ENCODE measurements around the gene BTLA. TPM values are rescaled to one million over a fixed set of nuclear protein-coding genes. Genes with fewer than 3 reads are reported as not detected.
A peak's percentile ranks its signal among the peaks of the same experiment; 100 is the strongest.

The BTLA gene
- polyA plus RNA-seq, 1 donor from 2014 or later: not detected

DNA sequence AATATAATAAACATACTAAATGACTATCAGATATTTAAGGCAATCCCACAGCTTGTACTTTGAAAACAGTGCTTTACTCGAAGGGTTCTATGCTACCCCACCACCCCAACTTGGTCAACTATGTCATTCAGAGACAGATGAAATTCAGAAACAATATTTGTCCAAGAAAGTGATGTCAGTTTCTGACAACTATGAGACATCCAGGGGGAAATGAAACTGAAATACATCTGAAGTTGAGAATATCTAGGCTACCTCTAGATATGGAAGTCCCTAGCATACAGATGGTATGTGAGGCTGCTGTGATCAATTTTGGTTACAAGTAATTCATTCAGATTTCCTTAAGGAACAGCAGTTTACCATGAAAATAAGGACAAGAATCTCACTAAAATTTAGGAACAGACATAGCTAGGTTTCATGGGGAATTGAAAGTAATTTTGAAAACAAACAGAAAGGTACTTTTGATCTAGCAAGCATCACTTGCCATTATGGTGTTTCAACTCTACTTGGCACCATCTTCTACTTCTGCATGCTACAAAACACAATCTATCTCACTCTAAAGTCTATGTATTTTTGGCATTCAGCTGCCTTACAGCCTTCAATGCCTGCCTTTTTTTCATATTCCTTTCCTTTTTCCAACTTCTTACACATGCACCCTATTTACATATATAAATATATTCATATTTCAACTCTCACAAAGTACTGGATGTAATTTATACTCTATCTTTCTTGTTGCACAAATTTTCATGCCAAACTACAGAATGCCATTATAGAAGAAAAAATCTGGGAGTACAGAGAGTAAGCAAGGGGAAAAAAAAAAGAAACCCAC, 40.8 kb upstream of the BTLA start:
- Histone ChIP-seq H3K9me3 (ENCODE audit: low read length) (no peaks in the 10 kb centered on the region), H3K79me2 (replicated peaks; ENCODE audit: insufficient read depth, low read length) (no peaks in the 10 kb centered on the region)

GRCh38 chr3:112531358-112531781, 32.1 kb upstream of the BTLA start:
- no peaks in the 10 kb centered on the region for H4K20me1 ChIP-seq (ENCODE audit: insufficient read depth)
- no peaks in the 10 kb centered on the region for H3K36me3 ChIP-seq (ENCODE audit: insufficient read depth, low read length)
- TF ChIP-seq MXI1 (conservative IDR thresholded peaks at IDR 0.05; ENCODE audit: poor library complexity, severe bottlenecking) (no peak), SMC3 (conservative IDR thresholded peaks at IDR 0.05; ENCODE audit: poor library complexity) (peak; percentile 78), RAD21 (conservative IDR thresholded peaks at IDR 0.05) (peak; percentile 64)
- TF ChIP-seq, protein P1, sequence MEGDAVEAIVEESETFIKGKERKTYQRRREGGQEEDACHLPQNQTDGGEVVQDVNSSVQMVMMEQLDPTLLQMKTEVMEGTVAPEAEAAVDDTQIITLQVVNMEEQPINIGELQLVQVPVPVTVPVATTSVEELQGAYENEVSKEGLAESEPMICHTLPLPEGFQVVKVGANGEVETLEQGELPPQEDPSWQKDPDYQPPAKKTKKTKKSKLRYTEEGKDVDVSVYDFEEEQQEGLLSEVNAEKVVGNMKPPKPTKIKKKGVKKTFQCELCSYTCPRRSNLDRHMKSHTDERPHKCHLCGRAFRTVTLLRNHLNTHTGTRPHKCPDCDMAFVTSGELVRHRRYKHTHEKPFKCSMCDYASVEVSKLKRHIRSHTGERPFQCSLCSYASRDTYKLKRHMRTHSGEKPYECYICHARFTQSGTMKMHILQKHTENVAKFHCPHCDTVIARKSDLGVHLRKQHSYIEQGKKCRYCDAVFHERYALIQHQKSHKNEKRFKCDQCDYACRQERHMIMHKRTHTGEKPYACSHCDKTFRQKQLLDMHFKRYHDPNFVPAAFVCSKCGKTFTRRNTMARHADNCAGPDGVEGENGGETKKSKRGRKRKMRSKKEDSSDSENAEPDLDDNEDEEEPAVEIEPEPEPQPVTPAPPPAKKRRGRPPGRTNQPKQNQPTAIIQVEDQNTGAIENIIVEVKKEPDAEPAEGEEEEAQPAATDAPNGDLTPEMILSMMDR (IDR thresholded peaks at IDR 0.05; ENCODE audit: poor library complexity, severe bottlenecking): peak; percentile 68
- no peaks in the 10 kb centered on the region for H3K79me2 ChIP-seq (replicated peaks; ENCODE audit: insufficient read depth, low read length)
- no peaks in the 10 kb centered on the region for H3K27me3 ChIP-seq (ENCODE audit: insufficient read depth, low read depth, low read length)
- no peak overlapping the region for H3K4me2 ChIP-seq (ENCODE audit: low read length)
- H3F3A ChIP-seq (ENCODE audit: insufficient read depth, low read length, poor library complexity, severe bottlenecking): no peaks in the 10 kb centered on the region
- no peak overlapping the region for H3K4me3 ChIP-seq (ENCODE audit: low read length)
- H3K9ac ChIP-seq (ENCODE audit: low read length): no peak overlapping the region
- H3K27ac ChIP-seq (ENCODE audit: low read length): no peak overlapping the region
- no peaks in the 10 kb centered on the region for H3K9me3 ChIP-seq (ENCODE audit: low read length)
- no peaks in the 10 kb centered on the region for H3K9me2 ChIP-seq (ENCODE audit: insufficient read depth, low read length)
- no peak overlapping the region for H2AFZ ChIP-seq (ENCODE audit: low read depth, low read length)

More for the DNA sequence above, 40.8 kb upstream of the BTLA start:
- TF ChIP-seq RAD21 (conservative IDR thresholded peaks at IDR 0.05) (no peak), TAF1 (IDR thresholded peaks at IDR 0.05; ENCODE audit: low read depth) (no peak), POLR2AphosphoS5 (IDR thresholded peaks at IDR 0.05) (no peak), EZH2 (IDR thresholded peaks at IDR 0.05; ENCODE audit: borderline replicate concordance, insufficient read depth, low read length, poor library complexity, severe bottlenecking) (no peak), EP300 (conservative IDR thresholded peaks at IDR 0.05; ENCODE audit: poor library complexity, severe bottlenecking) (no peak), REST (IDR thresholded peaks at IDR 0.05; ENCODE audit: borderline replicate concordance) (no peak), SMC3 (conservative IDR thresholded peaks at IDR 0.05; ENCODE audit: poor library complexity) (no peak), MXI1 (conservative IDR thresholded peaks at IDR 0.05; ENCODE audit: poor library complexity, severe bottlenecking) (no peak)
- TF ChIP-seq, protein P1 (IDR thresholded peaks at IDR 0.05; ENCODE audit: poor library complexity, severe bottlenecking): no peak
- H3K36me3 ChIP-seq (ENCODE audit: insufficient read depth, low read length): no peaks in the 10 kb centered on the region
- no peak overlapping the region for H3K4me3 ChIP-seq (ENCODE audit: low read length)
- H3K9me2 ChIP-seq (ENCODE audit: insufficient read depth, low read length): no peaks in the 10 kb centered on the region
- H3K4me2 ChIP-seq (ENCODE audit: low read length): no peak overlapping the region
- H3K27ac ChIP-seq (ENCODE audit: low read length): no peak overlapping the region
- H4K20me1 ChIP-seq (ENCODE audit: insufficient read depth): no peaks in the 10 kb centered on the region
- no peak overlapping the region for H3K9ac ChIP-seq (ENCODE audit: low read length)
- no peaks in the 10 kb centered on the region for H3K27me3 ChIP-seq (ENCODE audit: insufficient read depth, low read depth, low read length)
- no peaks in the 10 kb centered on the region for H3F3A ChIP-seq (ENCODE audit: insufficient read depth, low read length, poor library complexity, severe bottlenecking)
- H2AFZ ChIP-seq (ENCODE audit: low read depth, low read length): no peak overlapping the region

Data from neural cell (in vitro differentiated cells).